COLO668 (cell line): Measurements from ENCODE around the gene APOB.

Source experiments
- DNase-seq: peaks from one replicate; lab custom pipeline; 2025; ENCODE audit not compliant: unreplicated experiment; lab: John Stamatoyannopoulos, UW

APOB gene, protein sequence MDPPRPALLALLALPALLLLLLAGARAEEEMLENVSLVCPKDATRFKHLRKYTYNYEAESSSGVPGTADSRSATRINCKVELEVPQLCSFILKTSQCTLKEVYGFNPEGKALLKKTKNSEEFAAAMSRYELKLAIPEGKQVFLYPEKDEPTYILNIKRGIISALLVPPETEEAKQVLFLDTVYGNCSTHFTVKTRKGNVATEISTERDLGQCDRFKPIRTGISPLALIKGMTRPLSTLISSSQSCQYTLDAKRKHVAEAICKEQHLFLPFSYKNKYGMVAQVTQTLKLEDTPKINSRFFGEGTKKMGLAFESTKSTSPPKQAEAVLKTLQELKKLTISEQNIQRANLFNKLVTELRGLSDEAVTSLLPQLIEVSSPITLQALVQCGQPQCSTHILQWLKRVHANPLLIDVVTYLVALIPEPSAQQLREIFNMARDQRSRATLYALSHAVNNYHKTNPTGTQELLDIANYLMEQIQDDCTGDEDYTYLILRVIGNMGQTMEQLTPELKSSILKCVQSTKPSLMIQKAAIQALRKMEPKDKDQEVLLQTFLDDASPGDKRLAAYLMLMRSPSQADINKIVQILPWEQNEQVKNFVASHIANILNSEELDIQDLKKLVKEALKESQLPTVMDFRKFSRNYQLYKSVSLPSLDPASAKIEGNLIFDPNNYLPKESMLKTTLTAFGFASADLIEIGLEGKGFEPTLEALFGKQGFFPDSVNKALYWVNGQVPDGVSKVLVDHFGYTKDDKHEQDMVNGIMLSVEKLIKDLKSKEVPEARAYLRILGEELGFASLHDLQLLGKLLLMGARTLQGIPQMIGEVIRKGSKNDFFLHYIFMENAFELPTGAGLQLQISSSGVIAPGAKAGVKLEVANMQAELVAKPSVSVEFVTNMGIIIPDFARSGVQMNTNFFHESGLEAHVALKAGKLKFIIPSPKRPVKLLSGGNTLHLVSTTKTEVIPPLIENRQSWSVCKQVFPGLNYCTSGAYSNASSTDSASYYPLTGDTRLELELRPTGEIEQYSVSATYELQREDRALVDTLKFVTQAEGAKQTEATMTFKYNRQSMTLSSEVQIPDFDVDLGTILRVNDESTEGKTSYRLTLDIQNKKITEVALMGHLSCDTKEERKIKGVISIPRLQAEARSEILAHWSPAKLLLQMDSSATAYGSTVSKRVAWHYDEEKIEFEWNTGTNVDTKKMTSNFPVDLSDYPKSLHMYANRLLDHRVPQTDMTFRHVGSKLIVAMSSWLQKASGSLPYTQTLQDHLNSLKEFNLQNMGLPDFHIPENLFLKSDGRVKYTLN (N-terminal part only)

GRCh38 chr2:21043744-21044532 lies at the start of gene APOB:
APOB (minus strand) TSS chr2:21044073; CDS start chr2:21043945, 128 bp downstream.
- peak; percentile 63 for DNase-seq

DNA sequence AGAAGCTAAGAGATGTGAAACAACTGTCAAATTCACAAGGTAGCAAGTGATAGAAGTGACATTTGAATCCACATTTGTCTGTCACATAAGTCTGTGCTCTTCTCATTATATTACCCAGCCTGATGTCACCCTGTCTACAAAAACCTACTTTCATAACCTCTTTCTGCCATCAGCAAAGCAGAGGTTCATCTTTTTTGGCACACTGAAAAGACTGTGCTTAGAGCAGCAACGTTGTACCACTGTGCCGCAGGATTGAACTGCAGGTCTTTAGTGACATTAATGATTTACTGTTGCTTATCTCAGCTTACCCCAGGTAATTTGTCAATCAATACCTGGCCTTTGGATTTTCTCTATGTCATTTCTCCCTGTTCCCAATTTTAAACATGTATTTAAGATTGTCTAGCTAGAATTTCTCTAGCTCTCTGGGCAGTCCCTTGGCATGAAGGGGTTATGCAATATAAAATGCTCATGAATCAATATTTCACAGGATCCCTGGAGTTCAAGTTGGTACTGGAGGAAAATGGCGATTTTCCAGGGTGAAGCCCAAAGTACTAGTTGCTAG lies 48.5 kb upstream of the APOB start:
- DNase-seq: no peak

- no peak for DNase-seq
These were observed 40.5 kb upstream of the APOB start for GRCh38 chr2:21084401-21084800.

- no peak for DNase-seq
These were observed 39.6 kb upstream of the APOB start for GRCh38 chr2:21083482-21083881.

DNA sequence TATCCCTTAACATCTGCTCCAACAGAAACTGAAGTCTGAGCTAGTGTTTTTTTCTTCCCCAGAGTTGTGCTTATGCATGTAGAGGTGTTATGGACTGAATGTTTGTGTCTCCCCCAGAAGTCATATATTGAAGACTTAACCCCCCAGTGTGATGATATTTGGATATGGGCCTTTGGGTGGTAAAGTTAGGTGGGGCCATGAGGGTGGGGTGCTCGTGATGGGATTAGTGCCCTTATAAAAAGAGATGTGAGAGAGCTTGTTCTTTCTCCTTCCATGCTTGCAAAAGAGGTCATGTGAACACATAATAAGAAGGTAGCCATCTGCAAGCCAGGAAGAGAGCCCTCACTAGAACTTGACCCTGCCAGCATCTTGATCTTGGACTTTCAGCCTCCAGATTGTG lies 34.4 kb upstream of the APOB start:
- no peak for DNase-seq

GRCh38 chr2:21072477-21073242 lies 28.8 kb upstream of the APOB start:
- DNase-seq: no peak

DNA sequence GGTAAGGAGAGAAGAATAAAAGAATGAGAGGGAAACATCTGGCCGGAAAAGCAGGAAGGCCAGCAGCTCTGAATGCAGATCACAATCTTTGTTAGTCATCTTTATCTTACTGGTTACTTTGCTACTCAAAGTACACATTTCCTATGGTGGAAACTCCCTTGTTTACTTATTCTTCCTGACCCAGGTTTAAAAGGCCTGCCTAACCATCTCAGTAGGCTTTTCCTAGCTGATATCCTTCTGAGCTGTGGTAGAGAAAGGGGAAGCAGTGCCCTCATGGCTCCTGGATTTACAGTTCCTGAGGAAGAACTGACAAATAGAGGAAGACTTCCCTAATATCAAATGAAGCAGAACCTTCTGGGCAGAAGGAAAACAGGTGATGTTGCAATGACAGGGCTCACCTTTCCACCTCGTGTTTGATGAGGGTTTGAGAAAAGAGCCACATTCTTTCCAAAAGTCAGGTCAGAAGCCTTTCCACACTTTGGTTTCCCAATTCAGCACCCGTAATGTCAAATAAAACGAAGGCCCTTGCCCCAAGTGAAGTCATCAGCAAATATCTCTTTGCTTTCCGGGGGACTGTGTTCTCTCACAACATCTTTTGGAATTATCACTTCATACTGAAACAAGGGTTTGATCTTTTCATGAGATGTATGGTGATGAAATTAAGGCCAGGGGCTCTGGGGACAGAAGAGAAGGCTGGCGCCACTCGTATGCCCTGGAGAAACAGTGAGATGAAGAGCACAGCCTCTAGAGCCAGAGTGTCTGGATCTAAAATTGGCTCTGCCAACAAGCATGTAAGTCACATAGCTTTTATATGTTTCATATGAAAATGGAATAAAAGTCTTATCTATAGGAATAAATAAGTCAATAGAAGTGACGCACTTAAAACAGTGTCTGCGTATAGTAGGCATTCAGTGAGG lies 26.7 kb upstream of the APOB start:
- DNase-seq: no peak

DNA sequence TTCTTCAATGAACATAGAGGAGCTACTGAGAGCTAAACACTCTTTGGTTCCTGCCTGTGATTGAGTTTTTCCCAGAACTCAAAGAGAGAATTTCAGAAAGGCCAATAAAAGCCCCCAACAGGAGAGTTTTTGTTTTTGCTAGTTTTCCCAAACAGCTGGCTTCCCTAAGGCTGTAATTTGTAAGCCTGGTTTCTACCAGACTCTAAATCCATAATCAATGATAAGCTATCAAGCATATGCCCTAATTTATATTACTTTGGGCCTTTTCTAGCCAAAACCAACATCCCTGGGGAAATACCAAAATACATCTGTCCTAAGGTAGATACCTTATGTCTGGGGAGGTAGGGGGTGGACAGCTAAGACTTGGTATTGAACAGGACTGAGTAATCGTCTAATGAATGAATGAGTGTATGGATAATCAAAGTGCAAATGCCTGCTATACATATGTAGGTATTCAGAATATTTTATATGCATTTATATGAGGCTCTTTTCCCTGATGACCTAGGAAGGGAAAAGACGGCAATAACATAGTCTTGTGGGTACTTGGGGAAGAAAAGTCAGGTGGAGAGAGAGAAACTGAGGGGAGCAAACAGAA lies 26.0 kb upstream of the APOB start:
- no peak for DNase-seq

DNA sequence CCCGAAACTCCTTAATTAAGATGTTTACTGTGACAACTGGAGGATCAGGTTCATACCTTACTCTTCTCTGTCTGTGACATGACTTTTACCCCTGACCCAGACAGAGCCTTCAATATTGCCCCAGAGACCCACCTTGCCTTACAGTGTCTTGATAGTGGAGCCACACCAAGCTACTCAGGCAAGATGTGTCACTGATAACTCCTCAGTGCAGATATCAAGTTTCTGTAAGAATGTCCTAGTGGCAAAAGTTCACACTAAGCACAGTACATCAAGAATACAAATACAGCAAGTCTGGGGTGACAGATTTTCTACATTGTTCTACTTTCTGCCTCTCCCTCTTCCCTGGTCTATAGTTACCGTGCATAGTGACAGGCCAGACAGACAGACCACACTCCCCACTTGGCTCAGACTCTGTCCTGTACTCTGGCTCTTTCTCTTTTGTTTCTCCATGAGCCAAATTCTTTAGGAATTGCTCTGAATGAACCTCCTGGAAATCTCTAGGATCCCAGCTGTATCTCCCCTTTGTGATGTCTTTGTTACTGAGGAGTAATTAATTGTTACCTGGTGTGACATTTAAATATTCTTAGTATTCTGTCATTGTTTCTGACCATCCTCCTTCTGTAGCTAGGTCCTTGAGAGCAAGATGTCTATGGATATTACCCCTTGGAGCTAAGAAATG lies 24.1 kb upstream of the APOB start:
- DNase-seq: no peak

DNA sequence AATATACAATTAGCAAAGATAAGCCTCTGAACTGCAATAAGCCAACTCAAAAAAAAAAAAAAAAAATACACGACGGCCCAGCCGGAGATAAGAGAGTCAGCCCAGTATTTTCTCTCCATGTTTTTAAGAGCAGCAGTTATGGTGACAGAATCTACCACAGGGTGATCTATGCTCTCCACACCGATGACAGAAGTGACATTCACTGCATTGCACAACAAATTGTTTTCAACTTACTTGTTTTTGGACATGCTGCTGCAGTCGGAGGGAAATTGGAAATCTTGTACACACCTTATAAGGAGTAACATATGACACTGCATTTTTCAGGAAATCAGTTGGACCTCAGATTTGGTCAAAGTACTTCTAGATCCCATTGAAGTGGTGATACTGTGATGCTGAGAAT lies 23.3 kb upstream of the APOB start:
- no peak for DNase-seq

DNA sequence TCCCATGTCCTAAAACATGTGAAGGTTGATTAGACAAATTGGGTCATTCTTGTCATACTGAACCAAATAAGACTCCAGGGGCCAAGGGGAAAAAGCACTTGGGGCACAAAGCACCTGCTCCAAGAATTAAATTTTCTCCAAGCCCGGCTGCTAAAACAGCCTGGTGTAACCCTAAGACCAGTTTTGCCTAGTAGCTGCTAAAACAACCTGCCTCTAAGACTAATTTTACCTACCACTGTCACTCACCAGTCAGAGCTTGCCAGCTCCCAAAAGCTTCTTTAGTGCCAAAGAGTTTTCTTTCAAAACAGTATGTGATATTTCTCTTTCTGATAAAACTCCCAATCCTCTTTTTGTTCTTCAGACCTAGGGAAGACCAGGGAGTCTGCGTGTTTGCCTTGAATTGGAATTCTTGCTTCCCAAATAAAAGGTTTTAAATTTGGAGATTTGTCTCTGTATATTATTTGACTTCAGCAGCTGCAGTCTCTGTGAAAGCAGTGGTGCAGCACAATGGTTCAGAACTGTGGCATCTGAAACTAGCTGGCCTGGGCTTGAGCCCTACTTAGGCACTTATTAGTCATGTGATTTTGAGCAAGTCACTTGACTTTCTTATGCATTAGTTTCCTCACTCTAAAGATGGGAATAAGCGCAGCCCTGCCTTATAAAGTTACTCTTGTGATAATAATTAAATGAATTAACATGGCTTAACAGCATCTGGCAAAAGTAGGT lies 16.2 kb upstream of the APOB start:
- no peak for DNase-seq

- no peak for DNase-seq
These were observed 13.2 kb upstream of the APOB start for GRCh38 chr2:21057097-21057496.

DNA sequence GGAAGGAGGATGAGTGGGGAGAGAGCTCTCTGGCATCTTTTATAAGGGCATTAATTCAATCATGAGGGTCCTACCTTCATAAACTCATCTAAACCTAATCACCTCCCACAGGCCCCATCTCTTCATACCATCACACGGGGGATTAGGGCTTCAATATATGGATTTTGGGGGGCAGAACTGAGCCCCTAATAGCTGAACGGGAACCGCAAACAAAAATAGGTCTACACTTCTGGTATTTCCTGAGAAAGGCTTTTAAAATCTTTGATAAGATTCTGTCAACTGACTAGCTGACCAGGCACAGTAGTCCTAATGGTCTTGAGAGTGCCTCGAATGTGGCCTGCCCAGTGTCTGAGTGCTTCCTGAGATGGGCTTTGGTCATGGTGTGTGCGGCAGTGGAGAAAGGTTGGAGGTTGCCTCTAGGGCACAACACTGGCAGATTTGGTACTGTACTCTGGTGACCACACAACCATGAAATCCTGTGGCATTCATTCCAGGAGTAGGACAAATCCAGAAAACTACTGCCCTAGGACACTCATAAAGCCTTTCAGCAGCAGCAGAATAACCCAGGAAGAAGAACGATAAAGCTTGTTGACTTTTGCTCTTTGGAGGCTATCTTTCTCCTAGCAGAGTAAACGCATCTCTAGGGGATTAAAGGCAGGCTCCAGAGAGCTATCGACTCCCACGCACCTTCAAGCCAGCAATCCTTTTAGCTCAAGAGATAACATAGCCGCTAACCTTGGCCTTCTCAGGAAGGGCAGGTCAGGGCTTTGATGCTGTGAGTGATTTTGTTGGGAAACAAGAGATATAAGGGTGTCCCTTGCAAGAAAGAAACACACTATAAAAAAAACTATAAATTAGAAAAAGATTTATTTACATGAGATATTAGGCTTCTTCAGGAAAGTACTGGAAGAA lies 12.3 kb upstream of the APOB start:
- DNase-seq: no peak

DNA sequence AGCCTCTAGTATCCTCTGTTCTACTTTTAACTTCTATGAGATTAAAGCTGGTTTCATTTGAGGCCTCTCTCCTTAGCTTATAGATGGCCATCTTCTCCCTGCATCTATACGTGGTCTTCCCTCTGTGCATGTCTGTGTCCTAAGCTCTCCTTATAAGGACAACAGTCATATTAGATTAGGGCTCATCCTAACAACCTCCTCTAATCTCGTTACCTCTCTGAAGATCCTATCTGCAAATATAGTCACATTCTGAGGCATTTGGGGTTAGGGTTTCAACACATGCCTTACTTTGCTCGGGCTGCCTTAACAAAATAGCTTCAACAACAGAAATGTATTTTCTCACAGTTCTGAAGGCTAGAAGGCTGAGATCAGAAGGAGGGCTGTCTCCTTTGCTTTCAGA lies 11.6 kb upstream of the APOB start:
- no peak for DNase-seq

- no peak for DNase-seq
These were observed 10.1 kb upstream of the APOB start for GRCh38 chr2:21054011-21054410.

- DNase-seq: no peak
These were observed 8.2 kb upstream of the APOB start for GRCh38 chr2:21052044-21052443.
